GM18907 (cell line): ENCODE data around the gene HES7.
"Not testable (repeated sequence)": the region's sequence is repeated elsewhere in the genome, so short reads cannot be mapped to it uniquely, and the experiment has no call there.

Source experiments
- ATAC-seq: cut with Tn5 transposase; IDR thresholded peaks from one replicate; pipeline ENCODE4 v1.9.1; 2021; ENCODE audit warnings: mild to moderate bottlenecking, moderate library complexity; ENCODE audit not compliant: unreplicated experiment

The HES7 gene

GRCh38 chr17:8123695-8124349, at the start of gene HES7:
TSS of gene HES7 (minus strand) at chr17:8124106. CDS start at chr17:8124084, 22 bp downstream.
- no peak for ATAC-seq

DNA sequence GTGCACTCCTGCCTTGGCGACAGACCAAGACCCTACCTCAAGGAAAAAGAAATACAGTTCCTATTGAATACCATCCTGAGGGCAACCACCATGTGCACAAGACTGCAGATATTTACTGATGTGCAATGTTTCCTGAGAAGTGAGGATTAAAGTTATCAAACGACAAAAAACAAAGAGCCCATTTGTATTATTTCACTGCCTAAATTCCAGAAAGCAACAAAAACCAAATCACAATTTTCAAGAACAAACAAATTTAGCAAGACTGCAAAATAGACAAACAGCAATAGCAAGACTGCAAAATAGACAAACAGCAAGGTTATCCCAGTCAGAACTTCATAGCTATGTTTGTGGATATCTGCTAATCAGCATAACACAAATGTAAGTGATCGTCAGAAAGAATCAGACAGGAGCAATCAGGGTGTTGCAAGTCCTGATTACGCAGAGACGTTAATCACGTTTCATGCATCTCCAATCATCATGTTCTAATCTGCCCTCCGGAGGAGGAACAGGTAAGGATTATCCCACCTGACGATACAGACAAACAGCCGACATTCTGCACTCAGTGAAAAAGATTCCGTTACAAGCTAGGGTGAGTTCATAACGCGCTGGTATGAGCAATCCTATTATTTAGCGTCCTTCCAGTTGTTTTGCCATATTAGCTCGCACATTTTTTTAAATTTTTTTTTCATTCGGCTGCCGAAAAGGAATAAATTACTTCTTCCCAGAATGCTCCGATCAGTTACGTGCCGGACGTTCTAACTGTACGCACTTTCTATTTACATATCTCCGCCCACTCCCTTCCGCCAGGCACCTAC, 49.4 kb upstream of the HES7 start:
- peak; percentile 76 for ATAC-seq

DNA sequence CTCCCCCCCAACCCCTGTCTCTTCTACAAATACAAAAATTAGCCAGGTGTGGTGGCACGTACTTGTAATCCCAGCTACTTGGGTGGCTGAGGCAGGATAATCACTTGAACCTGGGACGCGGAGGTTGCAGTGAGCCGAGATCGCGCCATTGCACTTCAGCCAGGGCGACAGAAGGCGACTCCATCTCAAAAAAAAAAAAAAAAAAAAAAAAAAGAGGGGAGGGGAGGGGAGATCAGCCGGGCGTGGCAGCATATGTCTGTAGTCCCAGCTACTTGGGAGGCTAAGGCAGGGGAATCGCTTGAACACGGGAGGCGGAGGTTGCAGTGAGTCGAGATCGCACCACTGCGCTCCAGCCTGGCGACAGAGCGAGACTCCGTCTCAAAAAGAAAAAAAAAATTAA, 46.3 kb upstream of the HES7 start:
- ATAC-seq: not testable (repeated sequence)

DNA sequence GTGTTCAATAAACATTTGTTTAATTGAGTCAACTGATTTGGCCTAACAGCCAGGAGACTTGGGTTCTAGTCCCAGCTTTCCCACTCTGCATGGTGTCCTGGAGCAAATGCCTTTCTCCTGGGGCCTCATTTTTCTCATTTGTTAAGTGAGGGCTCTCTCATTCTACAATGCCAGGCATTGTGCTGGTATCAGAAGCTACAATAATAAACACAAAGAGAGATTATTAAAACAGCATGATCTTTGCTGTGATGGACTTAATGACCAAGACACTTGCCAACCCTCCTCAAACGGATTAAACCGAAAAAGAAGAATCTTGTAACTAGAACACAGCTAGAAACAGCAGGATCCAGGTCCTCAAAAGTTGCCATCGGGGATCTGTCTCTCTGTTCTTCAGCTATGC, 43.6 kb upstream of the HES7 start:
- ATAC-seq: no peak

GRCh38 chr17:8166731-8167130, 42.8 kb upstream of the HES7 start:
- ATAC-seq: no peak

DNA sequence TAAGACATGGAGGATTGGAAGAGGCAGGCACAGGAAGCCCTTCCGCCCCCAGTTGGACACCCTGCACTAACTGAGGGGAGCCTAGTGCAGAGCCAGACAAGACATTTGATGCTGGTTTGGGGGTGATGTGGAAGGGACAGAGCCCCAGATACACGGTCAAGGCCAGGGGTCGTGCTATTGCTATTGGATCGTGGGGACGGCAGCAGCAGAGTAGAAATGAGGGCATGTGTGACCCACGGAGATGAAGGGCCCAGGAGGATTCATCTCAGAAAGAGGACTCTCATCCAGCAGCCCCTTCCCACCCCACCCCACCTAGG, 40.9 kb upstream of the HES7 start:
- no peak for ATAC-seq

DNA sequence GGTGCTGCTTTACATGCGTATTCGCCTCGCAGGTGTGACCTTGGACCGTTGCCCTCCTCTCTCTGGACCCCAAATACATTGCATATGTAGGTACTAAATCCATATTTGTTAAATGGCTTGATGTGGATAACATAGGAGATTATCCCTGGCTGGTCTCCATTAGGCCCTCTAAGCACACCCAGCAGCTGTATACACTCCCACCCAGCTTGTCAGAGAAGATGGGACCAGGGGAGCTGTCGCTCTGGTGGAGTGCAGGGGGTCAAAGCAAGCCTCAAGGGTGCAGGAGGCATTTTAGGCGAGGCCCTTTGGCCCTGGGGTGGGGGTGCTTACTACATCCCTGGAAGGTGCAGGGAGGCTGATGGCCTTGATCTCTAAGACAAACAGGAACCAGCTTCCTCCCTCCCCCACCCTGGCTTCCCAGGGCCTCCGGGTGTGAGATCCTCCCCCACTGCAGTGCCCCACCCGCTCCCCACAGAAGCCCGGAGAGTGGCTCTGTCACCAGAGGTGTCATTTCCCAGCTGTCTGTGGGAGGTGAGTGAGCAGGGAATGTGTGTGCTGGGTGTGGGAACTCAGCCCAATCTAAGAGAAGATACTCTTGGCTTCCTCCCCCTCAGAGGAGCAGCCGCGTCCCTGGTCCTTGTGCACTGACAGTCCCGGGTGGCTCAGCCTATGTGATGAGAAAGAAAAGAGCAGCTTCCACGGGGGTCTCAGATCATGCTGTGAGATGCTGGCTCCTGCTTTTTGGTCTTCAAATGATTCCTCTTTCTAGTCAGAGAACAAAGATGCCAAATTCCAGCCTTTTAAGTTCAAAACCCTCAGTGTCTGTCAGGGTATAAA, 40.3 kb upstream of the HES7 start:
- no peak for ATAC-seq

GRCh38 chr17:8162997-8163977, 39.4 kb upstream of the HES7 start:
- no peak for ATAC-seq

GRCh38 chr17:8162233-8162996, 38.5 kb upstream of the HES7 start, which contains the start of gene VAMP2:
TSS of gene VAMP2 (minus strand) at chr17:8162948. CDS start at chr17:8162879, 69 bp downstream.
- peak; percentile 50 for ATAC-seq

DNA sequence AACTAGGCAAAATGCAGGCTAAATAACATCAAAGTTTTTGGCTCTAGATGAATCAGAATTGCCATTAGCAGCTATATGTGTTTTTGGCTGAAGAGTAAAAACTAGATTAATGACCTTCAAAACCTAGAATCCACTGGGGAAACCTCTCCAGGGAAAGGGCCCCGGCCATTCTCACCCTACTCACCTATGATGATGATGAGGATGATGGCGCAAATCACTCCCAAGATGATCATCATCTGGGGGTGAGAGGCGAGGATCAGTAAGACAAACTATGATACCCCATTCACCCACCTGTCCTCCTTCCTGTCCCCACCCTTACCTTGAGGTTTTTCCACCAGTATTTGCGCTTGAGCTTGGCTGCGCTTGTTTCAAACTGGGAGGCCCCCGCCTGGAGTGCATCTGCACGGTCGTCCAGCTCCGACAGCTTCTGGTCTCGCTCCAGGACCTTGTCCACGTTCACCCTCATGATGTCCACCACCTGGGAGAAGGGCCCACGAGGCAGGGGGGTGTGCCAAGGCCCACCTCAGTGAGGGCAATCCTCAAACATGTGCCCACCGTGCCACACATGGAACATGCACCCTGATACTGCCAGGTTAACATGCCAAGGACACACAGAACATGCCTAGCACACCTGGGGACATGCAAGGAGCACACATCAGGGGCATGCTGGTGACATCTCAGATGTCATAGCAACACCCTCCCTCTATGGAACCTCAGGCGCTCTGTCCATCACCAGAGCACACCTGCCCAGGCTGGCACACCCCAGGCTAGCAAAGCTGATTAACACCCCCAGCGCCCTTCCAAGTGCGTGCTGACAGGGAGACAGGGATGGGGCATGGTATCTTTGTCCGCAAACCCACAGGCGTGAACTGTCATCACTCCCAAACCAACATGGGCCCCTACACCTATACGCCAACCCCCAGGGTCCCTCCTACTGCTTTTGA, 37.7 kb upstream of the HES7 start:
- ATAC-seq: no peak

DNA sequence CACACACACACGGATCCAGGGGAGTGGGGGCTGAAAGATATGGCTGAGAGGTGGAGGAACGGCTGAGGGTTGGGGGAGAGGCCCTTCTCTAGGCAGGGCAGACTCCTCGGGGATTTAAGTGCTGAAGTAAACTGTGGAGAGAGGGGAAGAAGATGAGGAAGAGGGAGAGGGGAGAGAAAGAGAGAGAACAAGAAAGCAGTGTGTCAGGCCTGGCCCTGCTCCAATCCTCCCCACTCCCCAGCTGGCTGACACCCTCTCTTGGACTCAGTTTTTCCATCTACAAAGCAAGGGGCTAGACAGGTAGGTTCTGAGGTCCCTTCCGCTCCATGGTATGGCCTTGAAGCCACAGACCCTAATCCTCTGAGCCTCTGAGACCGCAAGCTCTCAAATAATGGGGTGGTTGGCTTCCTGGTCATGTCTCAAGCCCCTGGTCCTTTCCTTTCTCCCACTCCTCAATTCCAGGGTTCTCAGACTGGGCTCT, 36.9 kb upstream of the HES7 start:
- ATAC-seq: no peak

DNA sequence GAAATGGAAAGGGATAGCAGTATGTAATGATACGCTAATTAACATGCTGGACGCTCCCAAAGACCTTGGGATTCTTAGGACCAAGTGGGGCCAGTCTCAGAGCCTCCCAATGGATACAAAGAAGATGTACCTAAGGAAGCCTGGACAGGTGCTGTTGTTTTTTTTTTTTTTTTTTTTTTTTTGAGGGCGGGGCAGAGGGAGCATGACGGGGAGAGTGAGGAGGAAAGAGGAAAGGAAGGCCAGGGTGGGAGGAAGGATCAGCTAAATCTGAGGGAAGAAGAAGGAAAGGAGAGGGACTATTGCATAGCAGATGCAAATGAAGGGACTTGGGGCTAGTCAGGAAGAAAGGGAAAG, 36.3 kb upstream of the HES7 start:
- ATAC-seq: no peak

GRCh38 chr17:8159459-8160223, 35.7 kb upstream of the HES7 start:
- no peak for ATAC-seq

- ATAC-seq: no peak
These were observed 35.1 kb upstream of the HES7 start for GRCh38 chr17:8159032-8159400.

- no peak for ATAC-seq
These were observed 34.5 kb upstream of the HES7 start for GRCh38 chr17:8158267-8159031.

DNA sequence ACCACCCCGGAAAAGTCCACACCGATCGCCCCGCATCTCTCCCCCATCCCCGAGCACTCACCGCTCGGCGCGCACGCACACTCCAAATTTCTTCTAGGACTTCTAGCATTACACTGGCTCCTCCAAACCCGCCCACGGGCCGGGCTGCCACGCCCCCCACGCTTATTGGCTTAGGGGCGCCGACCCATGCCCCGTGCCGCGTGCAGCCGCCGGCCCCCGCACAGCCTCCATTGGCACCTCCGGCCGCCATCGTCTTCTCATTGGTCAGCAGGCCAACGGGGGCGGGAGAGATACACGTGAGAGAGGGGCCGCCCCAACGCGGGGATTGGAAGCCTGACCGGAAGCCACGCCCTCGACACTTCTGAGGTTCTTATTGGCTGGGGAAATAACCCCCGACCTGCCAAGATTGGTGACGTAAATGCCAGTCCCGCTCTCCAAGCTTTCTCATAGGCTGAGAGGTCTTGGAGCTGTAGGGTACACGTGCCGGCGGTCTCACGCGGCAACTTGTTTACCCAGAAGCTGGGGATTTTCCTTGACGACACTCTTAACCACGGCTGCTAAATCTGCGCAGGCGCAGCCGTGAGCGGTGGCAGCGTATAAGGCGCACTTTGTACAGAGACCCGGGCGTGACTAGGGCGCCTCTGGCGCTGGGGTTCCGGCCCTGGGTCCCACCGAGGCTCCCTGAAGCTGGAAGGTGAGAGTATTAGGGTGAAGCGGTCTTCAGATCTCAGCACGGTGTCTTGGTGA, 32.5 kb upstream of the HES7 start:
- peak; percentile 80 for ATAC-seq

DNA sequence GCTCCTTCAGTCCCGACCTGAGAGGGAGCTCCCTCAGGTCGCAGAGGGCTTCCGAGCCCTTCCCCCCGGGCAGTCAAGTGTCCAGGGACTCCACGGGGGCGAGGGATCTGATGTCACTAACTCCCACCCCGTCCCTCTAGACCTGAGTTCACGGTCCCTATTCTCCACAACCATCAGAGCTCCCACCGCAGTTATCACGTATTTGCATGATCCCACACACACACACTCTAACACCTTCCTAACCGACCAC, 32.0 kb upstream of the HES7 start:
- ATAC-seq: no peak
